ENCODE data around the gene FGF6.

Gene FGF6

GRCh38 chr12:4449851-4450221, 4.2 kb upstream of the FGF6 start:
- H3K9me2 ChIP-seq (replicated peaks; ENCODE audit: control insufficient read depth, low read length) = no peaks in the 10 kb centered on the region
- no peaks in the 10 kb centered on the region for H3K9me3 ChIP-seq (ENCODE audit: control insufficient read depth, insufficient read depth, low read length)
- no peaks in the 10 kb centered on the region for H4K20me1 ChIP-seq (ENCODE audit: control insufficient read depth, insufficient read depth, low read depth, low read length)
- peak overlapping the region; percentile 0; the same call in 1 of the 2 replicates for H3K4me2 ChIP-seq (ENCODE audit: low read length)
- H3K79me2 ChIP-seq (ENCODE audit: control insufficient read depth, low read length) = no peaks in the 10 kb centered on the region
- H3K4me1 ChIP-seq (ENCODE audit: control insufficient read depth, low read length) = peaks cover 10% of the 10 kb centered on the region
- H3K27me3 ChIP-seq (ENCODE audit: control insufficient read depth, low read length) = no peaks in the 10 kb centered on the region
- H3K36me3 ChIP-seq (ENCODE audit: control insufficient read depth, low read length) = no peaks in the 10 kb centered on the region
- no peak for TF ChIP-seq CTCF (IDR thresholded peaks at IDR 0.05; ENCODE audit: low read depth, low read length, poor library complexity, severe bottlenecking)
- TF ChIP-seq EZH2phosphoT487 (IDR thresholded peaks at IDR 0.05; ENCODE audit: borderline replicate concordance, low read length) = no peak
- H3K27ac ChIP-seq (ENCODE audit: low read depth, low read length) = no peak overlapping the region
- no peak overlapping the region for H3K4me3 ChIP-seq (ENCODE audit: low read length)
- no peaks in the 10 kb centered on the region for H3F3A ChIP-seq (ENCODE audit: control insufficient read depth, insufficient read depth)

DNA sequence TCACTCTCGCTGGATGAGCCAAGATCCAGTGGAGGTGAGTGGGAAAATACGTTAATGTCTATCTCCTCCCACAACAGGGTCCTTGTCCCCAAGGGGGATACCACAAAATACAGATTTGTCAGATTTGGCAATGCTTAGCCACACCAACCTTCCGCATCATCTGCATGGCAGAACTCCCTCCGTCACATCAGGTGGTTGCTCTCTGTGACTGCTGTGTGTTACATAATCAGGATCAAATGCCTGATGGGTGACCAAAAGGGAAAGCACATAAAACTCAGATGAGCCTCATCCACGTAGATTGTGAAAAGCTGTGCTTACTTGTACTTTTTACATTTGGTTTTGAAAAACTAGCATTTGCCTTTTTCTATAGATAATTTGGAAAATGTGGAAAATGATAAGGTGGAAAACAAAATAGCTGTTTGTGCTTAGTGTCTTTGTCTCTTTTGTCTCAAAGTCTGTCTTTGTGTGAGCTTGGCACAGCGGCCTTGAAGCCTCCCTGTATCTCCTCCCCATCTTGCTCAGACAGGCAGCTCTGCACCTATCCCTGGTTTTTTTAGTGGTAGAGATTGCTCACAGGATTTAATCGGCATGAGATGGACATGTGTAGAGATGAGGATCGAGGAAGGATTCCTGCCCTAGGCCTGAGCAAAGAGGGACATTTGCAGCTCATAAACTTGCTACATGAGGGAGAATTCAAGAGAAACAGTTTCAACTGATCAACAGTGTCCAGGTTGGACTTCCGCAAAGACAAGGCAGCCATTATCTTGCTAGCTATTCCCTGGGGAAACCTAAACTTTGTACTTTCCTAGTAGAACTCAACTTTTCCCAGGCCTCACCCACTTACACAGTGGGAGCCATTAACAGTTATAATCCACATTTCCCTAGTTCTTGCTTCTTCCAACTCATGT, 3.6 kb upstream of the FGF6 start:
- Histone ChIP-seq H3K4me3 (ENCODE audit: low read length) (no peak overlapping the region), H3K79me2 (ENCODE audit: control insufficient read depth, low read length) (no peaks in the 10 kb centered on the region), H4K20me1 (ENCODE audit: control insufficient read depth, insufficient read depth, low read depth, low read length) (no peaks in the 10 kb centered on the region), H3K9me3 (ENCODE audit: control insufficient read depth, insufficient read depth, low read length) (no peaks in the 10 kb centered on the region), H3K36me3 (ENCODE audit: control insufficient read depth, low read length) (no peaks in the 10 kb centered on the region), H3K27me3 (ENCODE audit: control insufficient read depth, low read length) (no peaks in the 10 kb centered on the region), H3K27ac (ENCODE audit: low read depth, low read length) (no peak overlapping the region), H3F3A (ENCODE audit: control insufficient read depth, insufficient read depth) (no peaks in the 10 kb centered on the region), H3K4me1 (ENCODE audit: control insufficient read depth, low read length) (peaks cover 10% of the 10 kb centered on the region), H3K4me2 (ENCODE audit: low read length) (no peak overlapping the region), H3K9me2 (replicated peaks; ENCODE audit: control insufficient read depth, low read length) (no peaks in the 10 kb centered on the region)
- TF ChIP-seq CTCF (IDR thresholded peaks at IDR 0.05; ENCODE audit: low read depth, low read length, poor library complexity, severe bottlenecking) (no peak), EZH2phosphoT487 (IDR thresholded peaks at IDR 0.05; ENCODE audit: borderline replicate concordance, low read length) (no peak)

GRCh38 chr12:4448371-4448940, 2.8 kb upstream of the FGF6 start:
- H3K4me2 ChIP-seq (ENCODE audit: low read length) = no peak overlapping the region
- H3K79me2 ChIP-seq (ENCODE audit: control insufficient read depth, low read length) = no peaks in the 10 kb centered on the region
- no peak overlapping the region for H3K4me3 ChIP-seq (ENCODE audit: low read length)
- H3K27ac ChIP-seq (ENCODE audit: low read depth, low read length) = no peak overlapping the region
- peaks cover 10% of the 10 kb centered on the region for H3K4me1 ChIP-seq (ENCODE audit: control insufficient read depth, low read length)
- no peaks in the 10 kb centered on the region for H3K9me2 ChIP-seq (replicated peaks; ENCODE audit: control insufficient read depth, low read length)
- H3K27me3 ChIP-seq (ENCODE audit: control insufficient read depth, low read length) = no peaks in the 10 kb centered on the region
- H3F3A ChIP-seq (ENCODE audit: control insufficient read depth, insufficient read depth) = no peaks in the 10 kb centered on the region
- no peaks in the 10 kb centered on the region for H3K9me3 ChIP-seq (ENCODE audit: control insufficient read depth, insufficient read depth, low read length)
- no peaks in the 10 kb centered on the region for H3K36me3 ChIP-seq (ENCODE audit: control insufficient read depth, low read length)
- TF ChIP-seq EZH2phosphoT487 (IDR thresholded peaks at IDR 0.05; ENCODE audit: borderline replicate concordance, low read length) = no peak
- no peak for TF ChIP-seq CTCF (IDR thresholded peaks at IDR 0.05; ENCODE audit: low read depth, low read length, poor library complexity, severe bottlenecking)
- H4K20me1 ChIP-seq (ENCODE audit: control insufficient read depth, insufficient read depth, low read depth, low read length) = no peaks in the 10 kb centered on the region

Data from DOHH2 (cell line).